ENCODE measurements around the gene COL6A2. TPM values are rescaled to one million over a fixed set of nuclear protein-coding genes. Genes with fewer than 3 reads are reported as not detected.

COL6A2 gene
- total RNA-seq, 2 donors from 2014 or later: 198 to 474 TPM

DNA sequence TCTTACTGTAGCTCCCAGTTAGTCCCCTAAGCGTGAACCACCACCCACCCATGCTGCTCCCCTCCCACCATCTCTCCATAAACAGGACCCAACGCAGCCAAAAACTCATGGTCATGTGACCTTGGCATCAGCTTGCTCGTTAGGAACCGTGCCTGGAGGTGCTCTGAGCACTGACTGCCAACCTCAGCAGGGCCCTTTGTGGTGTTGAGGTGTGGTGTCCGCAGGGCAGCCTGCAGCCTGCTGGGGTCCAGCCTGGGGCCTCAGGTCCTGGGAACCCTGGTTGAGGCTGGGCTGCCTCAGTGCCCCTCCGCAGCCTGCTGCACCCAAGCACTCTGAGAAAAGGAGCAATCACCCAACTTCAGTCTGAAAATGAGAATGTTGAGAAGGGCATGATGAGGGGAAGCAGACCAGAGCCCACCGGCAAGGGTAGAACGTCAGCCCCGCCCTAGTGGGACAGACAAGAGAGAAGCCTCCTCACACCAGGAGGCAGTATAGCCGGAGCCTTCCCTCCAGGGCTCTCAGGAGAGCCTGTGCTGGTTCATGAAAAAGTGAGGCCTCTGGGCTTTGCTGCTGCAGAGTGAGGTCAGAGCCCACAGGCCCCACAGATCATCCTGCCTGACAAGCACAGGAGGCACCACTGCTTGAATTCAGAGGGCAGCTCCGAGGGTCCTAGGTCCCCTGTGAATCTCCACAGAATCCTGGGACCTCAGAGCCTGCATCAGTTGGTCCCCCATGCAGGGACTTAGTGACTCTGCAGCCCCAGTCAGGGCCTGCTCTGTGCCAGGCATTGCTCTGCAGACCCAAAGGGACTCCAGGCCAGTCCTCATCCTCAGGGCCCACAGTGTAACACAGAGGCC is 4.9 kb upstream of the COL6A2 start:
- DNase-seq (ENCODE audit: low spot score): no peak
- H3K36me3 ChIP-seq: no peaks in the 10 kb centered on the region
- no peaks in the 10 kb centered on the region for H3K4me1 ChIP-seq (replicated peaks)
- TF ChIP-seq POLR2A (IDR thresholded peaks at IDR 0.05): no peak
- H3K4me3 ChIP-seq: no peak overlapping the region
- H3K9me3 ChIP-seq: no peaks in the 10 kb centered on the region
- peak overlapping the region; percentile 64 to 67 for H3K27ac ChIP-seq
- WGBS: 67% methylated on average over 11 of the region's 11 CpGs
- no peaks in the 10 kb centered on the region for H3K27me3 ChIP-seq (replicated peaks; ENCODE audit: insufficient read depth)
- intact Hi-C loops (cut with DNase I): loop anchor here (5.0 kb wide), 1 partner anchor 36 kb away; no protein-coding TSS in a partner anchor

- no peaks in the 10 kb centered on the region for H3K9me3 ChIP-seq
- no peaks in the 10 kb centered on the region for H3K36me3 ChIP-seq
- H3K27ac ChIP-seq: peak overlapping the region; percentile 64 to 67
- H3K4me1 ChIP-seq (replicated peaks): no peaks in the 10 kb centered on the region
- H3K4me3 ChIP-seq: no peak overlapping the region
- intact Hi-C loops (cut with DNase I): loop anchor here (5.0 kb wide), 1 partner anchor 37 kb away; no protein-coding TSS in a partner anchor
- TF ChIP-seq POLR2AphosphoS5 (IDR thresholded peaks at IDR 0.05) (no peak), POLR2A (IDR thresholded peaks at IDR 0.05) (no peak)
- TF ChIP-seq, protein P1, sequence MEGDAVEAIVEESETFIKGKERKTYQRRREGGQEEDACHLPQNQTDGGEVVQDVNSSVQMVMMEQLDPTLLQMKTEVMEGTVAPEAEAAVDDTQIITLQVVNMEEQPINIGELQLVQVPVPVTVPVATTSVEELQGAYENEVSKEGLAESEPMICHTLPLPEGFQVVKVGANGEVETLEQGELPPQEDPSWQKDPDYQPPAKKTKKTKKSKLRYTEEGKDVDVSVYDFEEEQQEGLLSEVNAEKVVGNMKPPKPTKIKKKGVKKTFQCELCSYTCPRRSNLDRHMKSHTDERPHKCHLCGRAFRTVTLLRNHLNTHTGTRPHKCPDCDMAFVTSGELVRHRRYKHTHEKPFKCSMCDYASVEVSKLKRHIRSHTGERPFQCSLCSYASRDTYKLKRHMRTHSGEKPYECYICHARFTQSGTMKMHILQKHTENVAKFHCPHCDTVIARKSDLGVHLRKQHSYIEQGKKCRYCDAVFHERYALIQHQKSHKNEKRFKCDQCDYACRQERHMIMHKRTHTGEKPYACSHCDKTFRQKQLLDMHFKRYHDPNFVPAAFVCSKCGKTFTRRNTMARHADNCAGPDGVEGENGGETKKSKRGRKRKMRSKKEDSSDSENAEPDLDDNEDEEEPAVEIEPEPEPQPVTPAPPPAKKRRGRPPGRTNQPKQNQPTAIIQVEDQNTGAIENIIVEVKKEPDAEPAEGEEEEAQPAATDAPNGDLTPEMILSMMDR (IDR thresholded peaks at IDR 0.05): no peak
- WGBS: 81% methylated on average over 11 of the region's 11 CpGs
- no peaks in the 10 kb centered on the region for H3K27me3 ChIP-seq (replicated peaks; ENCODE audit: insufficient read depth)
- peak; percentile 2 for DNase-seq (ENCODE audit: low spot score)
Measured at GRCh38 chr21:46093668-46094400, 4.1 kb upstream of the COL6A2 start.

DNA sequence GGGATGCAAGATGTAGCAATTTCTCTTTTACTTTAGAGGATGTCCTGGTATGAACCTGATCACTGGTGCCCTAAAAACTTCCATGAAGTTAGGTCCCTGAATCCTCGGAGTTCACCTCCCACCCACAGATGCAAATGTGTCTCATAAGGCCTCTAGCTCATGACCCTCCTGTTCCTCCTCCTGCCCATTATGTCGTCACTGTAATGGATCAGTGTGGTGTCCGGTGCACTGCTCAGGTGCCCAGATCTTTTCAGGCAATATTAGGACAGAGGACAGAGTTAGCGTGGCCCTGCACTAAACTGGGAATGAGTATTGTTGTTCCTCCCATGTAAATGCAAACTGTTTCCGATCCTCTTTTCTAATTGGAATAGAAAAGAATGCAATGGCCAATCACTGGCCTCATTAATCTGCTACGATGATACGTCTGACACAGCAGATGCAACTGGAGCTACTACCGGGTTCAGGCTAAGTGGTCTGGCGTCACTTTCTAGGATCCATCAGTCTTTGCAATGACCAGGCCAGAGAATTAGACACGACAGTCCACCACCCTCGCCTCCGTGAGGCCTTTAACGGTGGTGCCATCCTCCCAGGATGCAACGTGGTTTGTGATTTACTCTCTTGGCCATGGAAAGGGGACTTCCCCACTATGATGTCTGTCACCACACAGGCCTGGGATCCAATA is 3.4 kb upstream of the COL6A2 start:
- Histone ChIP-seq H3K27ac (no peak overlapping the region), H3K4me3 (no peak overlapping the region), H3K9me3 (no peaks in the 10 kb centered on the region), H3K36me3 (no peaks in the 10 kb centered on the region), H3K27me3 (replicated peaks; ENCODE audit: insufficient read depth) (no peaks in the 10 kb centered on the region), H3K4me1 (replicated peaks) (no peaks in the 10 kb centered on the region)
- intact Hi-C loops (cut with DNase I): loop anchor here (5.0 kb wide), 1 partner anchor 37 kb away; no protein-coding TSS in a partner anchor
- 67% methylated on average over 14 of the region's 14 CpGs for WGBS
- TF ChIP-seq, protein P1 (IDR thresholded peaks at IDR 0.05): no peak
- TF ChIP-seq POLR2A (IDR thresholded peaks at IDR 0.05): no peak
- TF ChIP-seq POLR2AphosphoS5 (IDR thresholded peaks at IDR 0.05): no peak
- no peak for DNase-seq (ENCODE audit: low spot score)

DNA sequence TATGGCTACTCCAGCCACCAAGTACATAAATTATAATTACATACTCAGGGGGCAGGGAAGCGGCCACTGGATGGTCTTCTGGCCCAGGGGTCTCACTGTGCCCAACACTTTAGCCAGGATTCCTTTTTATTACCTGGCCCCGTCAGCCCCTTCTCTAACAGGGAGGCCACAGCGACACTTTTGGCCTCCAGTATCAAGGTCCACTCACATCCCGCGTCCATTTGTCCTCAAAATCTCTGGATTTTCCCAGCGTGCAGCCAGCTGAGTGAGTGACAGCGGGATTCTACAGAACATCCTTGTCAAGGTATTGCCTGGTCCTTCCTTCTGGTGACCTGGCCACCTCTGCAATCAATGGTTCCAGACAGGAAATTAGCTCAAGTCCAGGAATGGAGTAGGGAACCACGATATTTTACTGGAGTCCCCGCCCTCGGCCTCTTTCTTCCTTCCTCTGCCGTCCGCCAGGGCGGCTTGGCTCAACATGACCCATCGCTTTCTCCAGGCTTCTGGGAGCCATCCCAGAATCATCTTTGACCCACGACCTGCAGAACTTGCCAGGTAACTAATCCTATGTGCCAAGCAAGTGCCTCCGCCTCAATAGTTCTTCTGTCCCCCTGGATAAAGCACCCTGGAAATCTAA is 2.7 kb upstream of the COL6A2 start:
- Histone ChIP-seq H3K27ac (no peak overlapping the region), H3K4me3 (no peak overlapping the region), H3K4me1 (replicated peaks) (no peaks in the 10 kb centered on the region), H3K36me3 (no peaks in the 10 kb centered on the region), H3K9me3 (no peaks in the 10 kb centered on the region), H3K27me3 (replicated peaks; ENCODE audit: insufficient read depth) (no peaks in the 10 kb centered on the region)
- 74% methylated on average over 16 of the region's 16 CpGs for WGBS
- no peak for DNase-seq (ENCODE audit: low spot score)
- intact Hi-C loops (cut with DNase I): no loop called here
- TF ChIP-seq POLR2AphosphoS5 (IDR thresholded peaks at IDR 0.05): no peak
- TF ChIP-seq POLR2A (IDR thresholded peaks at IDR 0.05): no peak
- TF ChIP-seq, protein P1 (IDR thresholded peaks at IDR 0.05): no peak

Measured in prostate gland (tissue), 2 donors.